HepG2 (cell line): ENCODE results near the gene TEAD1. TPM values are rescaled to one million over a fixed set of nuclear protein-coding genes. Genes with fewer than 3 reads are reported as not detected.

ENCODE experiments used
- DPF2 ChIP-seq: sonication (generic); formaldehyde crosslinking; IDR thresholded peaks from 2 replicates; pipeline ENCODE4 v1.4.0; 2020; ENCODE audit warnings: mild to moderate bottlenecking, low read depth, missing genetic modification reagents, borderline replicate concordance
- FOXP1 ChIP-seq, 2 experiments: fragments of 450-650 bp in 1 of 2; IDR thresholded peaks; 2 replicates each; pipeline ENCODE4 v1.6.1; 2017 to 2018; ENCODE audit warnings: antibody characterized with exemption in 1 of 2
- HMG20A ChIP-seq: IDR thresholded peaks from 2 replicates; pipeline ENCODE4 v1.6.1; 2016; ENCODE audit warnings: borderline replicate concordance
- JUN ChIP-seq: sonication (generic); formaldehyde crosslinking; IDR thresholded peaks from 2 replicates; pipeline ENCODE4 v1.4.0; 2020; ENCODE audit warnings: mild to moderate bottlenecking, missing genetic modification reagents
- MEF2D ChIP-seq: sonication (generic); formaldehyde crosslinking; IDR thresholded peaks from 2 replicates; pipeline ENCODE4 v1.5.1; 2020; ENCODE audit warnings: mild to moderate bottlenecking, missing genetic modification reagents
- MYPOP ChIP-seq: sonication (generic); formaldehyde crosslinking; IDR thresholded peaks from 2 replicates; pipeline ENCODE4 v1.8.1; 2023; ENCODE audit warnings: mild to moderate bottlenecking, moderate library complexity, missing genetic modification reagents
- NAIF1 ChIP-seq: sonication (generic); formaldehyde crosslinking; IDR thresholded peaks from 2 replicates; pipeline ENCODE4 v1.5.0; 2020; ENCODE audit warnings: mild to moderate bottlenecking, missing genetic modification reagents, borderline replicate concordance
- NFYB ChIP-seq: sonication (generic); formaldehyde crosslinking; IDR thresholded peaks from 2 replicates; pipeline ENCODE4 v1.4.0; 2020; ENCODE audit warnings: missing genetic modification reagents
- PCBP1 ChIP-seq: fragments of 200-400 bp; formaldehyde crosslinking; IDR thresholded peaks from 2 replicates; pipeline ENCODE4 v1.6.1; 2017; ENCODE audit warnings: mild to moderate bottlenecking, low read depth, low read length, borderline replicate concordance
- PRDM10 ChIP-seq: sonication (generic); formaldehyde crosslinking; IDR thresholded peaks from 2 replicates; pipeline ENCODE4 v1.4.0; 2020; ENCODE audit warnings: low read depth, missing genetic modification reagents
- SMC3 ChIP-seq: IDR thresholded peaks from 2 replicates; pipeline ENCODE4 v1.6.1; 2011; ENCODE audit warnings: low read length, improper control_type of control experiment
- TFDP2 ChIP-seq: sonication (generic); formaldehyde crosslinking; IDR thresholded peaks from 2 replicates; pipeline ENCODE4 v1.4.0; 2020; ENCODE audit warnings: missing genetic modification reagents
- USF2 ChIP-seq, 2 experiments: sonication (generic) in 1 of 2; formaldehyde crosslinking in 1 of 2; IDR thresholded peaks; 2 replicates each; pipeline versions ENCODE4 v1.5.1 to v1.6.1; 2011 to 2020; ENCODE audit warnings: borderline replicate concordance in 1 of 2, low read depth in 1 of 2, low read length in 1 of 2, mild to moderate bottlenecking in 1 of 2, missing genetic modification reagents in 1 of 2, moderate library complexity in 1 of 2
- YEATS4 ChIP-seq: sonication (generic); formaldehyde crosslinking; IDR thresholded peaks from 2 replicates; pipeline ENCODE4 v1.4.0; 2020; ENCODE audit warnings: missing genetic modification reagents, borderline replicate concordance
- ZBTB49 ChIP-seq: sonication (generic); formaldehyde crosslinking; IDR thresholded peaks from 2 replicates; pipeline ENCODE4 v1.4.0; 2020; ENCODE audit warnings: missing genetic modification reagents, borderline replicate concordance
- ZNF264 ChIP-seq: sonication (generic); formaldehyde crosslinking; IDR thresholded peaks from 2 replicates; pipeline ENCODE4 v1.4.0; 2020; ENCODE audit warnings: missing genetic modification reagents
- ZNF326 ChIP-seq: sonication (generic); formaldehyde crosslinking; IDR thresholded peaks from 2 replicates; pipeline ENCODE4 v1.4.0; 2020; ENCODE audit warnings: missing genetic modification reagents, borderline replicate concordance
- polyA plus RNA-seq, 8 experiments: library from polyadenylated mRNA; depleted of rRNA in 3 of 8; stranded (reverse) in 7 of 8; unstranded in 1 of 8; fragments of >200 nt; fragmentation: Illumina TruSeq in 4 of 8; extraction: Trizol in 4 of 8; gene quantifications; 2 replicates each; pipeline versions ENCODE4 v1.2.1 to v1.2.3, GENCODE V29; 2011 to 2016; ENCODE audit warnings: low read depth in 4 of 8, missing spikeins in 1 of 8, mixed read lengths in 1 of 8; ENCODE audit not compliant: insufficient read depth in 1 of 8
- total RNA-seq, 5 experiments: library from RNA; depleted of rRNA; stranded (reverse); fragments of >200 nt; fragmentation: Illumina TruSeq; extraction: Trizol; gene quantifications; 2 replicates each; pipeline ENCODE4 v1.2.3, GENCODE V29; 2016; ENCODE audit warnings: low read depth in 1 of 5

Gene TEAD1
- total and polyA plus RNA-seq, 2 of the 13 experiments (the other 11 are each of a cell fraction or from before 2014, with no cell fraction given), result 20.1 to 30.5 TPM

- TF ChIP-seq SMC3 (no peak), PRDM10 (no peak), USF2 (IDR thresholded peaks at IDR 0.05; ENCODE audit: low read depth, low read length) (no peak), USF2 (CRISPR knock-in tag; IDR thresholded peaks at IDR 0.05; ENCODE audit: borderline replicate concordance) (no peak), TFDP2 (CRISPR knock-in tag) (no peak), ZBTB49 (CRISPR knock-in tag) (no peak), DPF2 (CRISPR knock-in tag) (0 out of 2 replicates have a peak, but pooled peaks have one; percentile 37), YEATS4 (no peak), MYPOP (no peak), NAIF1 (CRISPR knock-in tag) (no peak), JUN (CRISPR knock-in tag) (peak; percentile 68; the same call in 1 of the 2 replicates), ZNF264 (CRISPR knock-in tag) (no peak), MEF2D (no peak), PCBP1 (no peak), FOXP1 (IDR thresholded peaks at IDR 0.05) (no peak), FOXP1 (CRISPR knock-in tag; IDR thresholded peaks at IDR 0.05) (peak; percentile 34; the same call in 1 of the 2 replicates), NFYB (no peak), ZNF326 (CRISPR knock-in tag) (no peak), HMG20A (no peak; the same call in 1 of the 2 replicates)
Measured at GRCh38 chr11:12692229-12693075, 18.2 kb downstream of the TEAD1 start (continued).
